Measurements from ENCODE around the gene KCNJ15. TPM values are rescaled to one million over a fixed set of nuclear protein-coding genes. Genes with fewer than 3 reads are reported as not detected.
A peak's percentile ranks its signal among the peaks of the same experiment; 100 is the strongest.

KCNJ15 gene
- polyA plus RNA-seq, 3 donors: 4.5 to 26.5 (median 8.0) TPM

DNA sequence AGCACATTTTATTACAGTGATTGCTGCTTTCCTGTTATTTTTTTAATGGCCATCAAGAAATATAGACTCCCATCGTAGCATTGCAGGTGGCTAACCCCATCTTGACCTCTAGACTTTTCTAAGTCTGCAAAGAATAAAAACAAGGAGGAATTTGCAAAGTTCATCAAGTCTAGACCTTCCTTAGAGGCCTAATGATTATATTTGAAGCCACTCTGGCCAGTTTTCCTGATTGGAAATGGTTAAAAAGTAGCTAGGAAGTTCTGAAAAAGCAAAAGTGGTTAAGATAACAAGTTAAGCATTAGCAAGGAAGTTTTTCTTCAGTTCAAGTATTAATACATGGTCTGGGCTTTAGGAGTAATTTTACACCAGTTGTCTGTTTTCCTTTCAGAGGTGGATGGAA lies 16.7 kb upstream of the KCNJ15 start:
- H4K20me1 ChIP-seq (ENCODE audit: insufficient read depth, low read length): no peaks in the 10 kb centered on the region
- no peak overlapping the region for H2AFZ ChIP-seq (ENCODE audit: insufficient read depth, low read depth, low read length, poor library complexity, severe bottlenecking)
- H3K27me3 Mint-ChIP-seq (ENCODE audit: low read depth in 3 of 3): peaks cover 2 to 4% (median 3%) of the 10 kb centered on the region in 3 donors
- H3K9me3 Mint-ChIP-seq: peaks cover 1 to 10% (median 5%) of the 10 kb centered on the region in 7 donors
- no peak overlapping the region for H3K27ac Mint-ChIP-seq
- WGBS (ENCODE audit: insufficient coverage): no CpG with 5 or more reads among the region's 1 CpG
- no peak for TF ChIP-seq CTCF (IDR thresholded peaks at IDR 0.05)
- no peak overlapping the region for H3K4me3 Mint-ChIP-seq
- no peaks in the 10 kb centered on the region for H3K36me3 ChIP-seq (replicated peaks in 1 of 2; ENCODE audit: control insufficient read depth in 1 of 2, insufficient read depth in 2 of 2, low read length in 2 of 2)
- H3K4me2 ChIP-seq (replicated peaks; ENCODE audit: extremely low read depth, low read length, poor library complexity, severe bottlenecking): no peak overlapping the region
- no peak for DNase-seq
- peaks cover 36% of the 10 kb centered on the region for H3K4me1 Mint-ChIP-seq
- H3K9me3 ChIP-seq (replicated peaks in 1 of 2; ENCODE audit: control insufficient read depth in 1 of 2, insufficient read depth in 1 of 2, low read length in 2 of 2): no peaks in the 10 kb centered on the region
- intact Hi-C loops (cut with micrococcal nuclease): no loop called here
- no peak overlapping the region for H3K9ac ChIP-seq (ENCODE audit: insufficient read depth, low read length, poor library complexity, severe bottlenecking)
- peaks cover 7 to 10% of the 10 kb centered on the region in 2 donors for H3K36me3 Mint-ChIP-seq
- no peaks in the 10 kb centered on the region for H3K79me2 ChIP-seq (ENCODE audit: insufficient read depth, low read length)
- H3K27ac ChIP-seq (ENCODE audit: low read depth in 1 of 2, low read length in 2 of 2): no peak overlapping the region
- H3K4me1 ChIP-seq (ENCODE audit: control insufficient read depth in 1 of 2, insufficient read depth in 2 of 2, low read length in 2 of 2): peaks cover 16 to 25% of the 10 kb centered on the region in 2 donors
- no peaks in the 10 kb centered on the region for H3K27me3 ChIP-seq (ENCODE audit: control insufficient read depth in 2 of 2, insufficient read depth in 2 of 2, low read length in 2 of 2)
- no peak overlapping the region for H3K4me3 ChIP-seq (replicated peaks in 1 of 3; ENCODE audit: low read depth in 2 of 3, low read length in 3 of 3)

DNA sequence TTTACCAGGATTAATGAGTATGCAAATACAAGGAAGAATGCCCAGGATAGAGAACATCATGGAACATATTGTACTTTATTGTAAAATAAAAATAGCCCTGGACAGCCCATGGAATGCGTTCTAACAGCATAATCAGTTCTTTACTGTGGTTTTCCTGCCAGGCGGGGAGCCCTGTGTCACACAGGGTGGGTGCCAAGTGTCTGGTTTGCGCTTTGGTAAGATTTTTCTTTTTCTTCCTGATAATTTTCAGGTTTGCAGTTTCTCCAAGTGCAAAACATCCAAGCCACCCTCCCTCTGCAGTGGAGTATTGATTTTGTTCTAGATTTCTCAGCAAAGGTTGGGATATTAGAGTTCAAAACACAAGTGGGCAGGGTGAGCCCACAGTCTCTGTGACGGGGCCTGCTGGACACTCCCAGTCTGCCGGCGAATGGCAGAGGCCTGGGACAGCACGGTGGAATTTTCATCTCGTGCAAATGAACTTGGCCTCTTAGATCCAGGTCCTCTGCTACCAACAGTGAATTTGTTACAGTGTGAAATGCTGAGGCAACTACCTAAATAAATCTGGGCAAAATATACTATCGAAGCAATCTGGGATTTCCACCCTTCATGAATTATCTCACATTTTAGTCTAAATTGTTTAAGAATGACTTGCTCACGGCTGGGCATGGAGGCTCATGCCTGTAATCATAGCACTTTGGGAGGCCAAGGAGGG lies 15.6 kb upstream of the KCNJ15 start:
- no peak for TF ChIP-seq CTCF (IDR thresholded peaks at IDR 0.05)
- Histone ChIP-seq H3K4me3 (replicated peaks in 1 of 3; ENCODE audit: low read depth in 2 of 3, low read length in 3 of 3) (no peak overlapping the region), H3K27me3 (ENCODE audit: control insufficient read depth in 2 of 2, insufficient read depth in 2 of 2, low read length in 2 of 2) (no peaks in the 10 kb centered on the region), H3K27ac (ENCODE audit: low read depth in 1 of 2, low read length in 2 of 2) (no peak overlapping the region), H2AFZ (ENCODE audit: insufficient read depth, low read depth, low read length, poor library complexity, severe bottlenecking) (no peak overlapping the region), H3K9ac (ENCODE audit: insufficient read depth, low read length, poor library complexity, severe bottlenecking) (no peak overlapping the region), H3K36me3 (replicated peaks in 1 of 2; ENCODE audit: control insufficient read depth in 1 of 2, insufficient read depth in 2 of 2, low read length in 2 of 2) (no peaks in the 10 kb centered on the region), H3K4me2 (replicated peaks; ENCODE audit: extremely low read depth, low read length, poor library complexity, severe bottlenecking) (no peak overlapping the region), H4K20me1 (ENCODE audit: insufficient read depth, low read length) (no peaks in the 10 kb centered on the region), H3K9me3 (replicated peaks in 1 of 2; ENCODE audit: control insufficient read depth in 1 of 2, insufficient read depth in 1 of 2, low read length in 2 of 2) (no peaks in the 10 kb centered on the region), H3K79me2 (ENCODE audit: insufficient read depth, low read length) (no peaks in the 10 kb centered on the region), H3K4me1 (ENCODE audit: control insufficient read depth in 1 of 2, insufficient read depth in 2 of 2, low read length in 2 of 2) (peaks cover 26 to 36% of the 10 kb centered on the region in 2 donors)
- Mint-ChIP-seq H3K27ac (peak overlapping the region in 5 of 7 donors; percentile 79 to 97 (median 95)), H3K9me3 (peaks cover 0 to 10% (median 5%) of the 10 kb centered on the region in 7 donors), H3K4me1 (peaks cover 45% of the 10 kb centered on the region), H3K36me3 (peaks cover 10 to 11% of the 10 kb centered on the region in 2 donors), H3K4me3 (no peak overlapping the region), H3K27me3 (ENCODE audit: low read depth in 3 of 3) (peaks cover 1 to 4% (median 2%) of the 10 kb centered on the region in 3 donors)
- WGBS (ENCODE audit: insufficient coverage): 8% methylated on average over 2 of the region's 10 CpGs
- DNase-seq: no peak
- intact Hi-C loops (cut with micrococcal nuclease): no loop called here
